ENCODE data around the gene SRCIN1. TPM values are rescaled to one million over a fixed set of nuclear protein-coding genes. Genes with fewer than 3 reads are reported as not detected.
"Not testable (repeated sequence)": the region's sequence is repeated elsewhere in the genome, so short reads cannot be mapped to it uniquely, and the experiment has no call there.

SRCIN1 gene
- total RNA-seq, 1 donor from 2014 or later: 22.6 TPM

DNA sequence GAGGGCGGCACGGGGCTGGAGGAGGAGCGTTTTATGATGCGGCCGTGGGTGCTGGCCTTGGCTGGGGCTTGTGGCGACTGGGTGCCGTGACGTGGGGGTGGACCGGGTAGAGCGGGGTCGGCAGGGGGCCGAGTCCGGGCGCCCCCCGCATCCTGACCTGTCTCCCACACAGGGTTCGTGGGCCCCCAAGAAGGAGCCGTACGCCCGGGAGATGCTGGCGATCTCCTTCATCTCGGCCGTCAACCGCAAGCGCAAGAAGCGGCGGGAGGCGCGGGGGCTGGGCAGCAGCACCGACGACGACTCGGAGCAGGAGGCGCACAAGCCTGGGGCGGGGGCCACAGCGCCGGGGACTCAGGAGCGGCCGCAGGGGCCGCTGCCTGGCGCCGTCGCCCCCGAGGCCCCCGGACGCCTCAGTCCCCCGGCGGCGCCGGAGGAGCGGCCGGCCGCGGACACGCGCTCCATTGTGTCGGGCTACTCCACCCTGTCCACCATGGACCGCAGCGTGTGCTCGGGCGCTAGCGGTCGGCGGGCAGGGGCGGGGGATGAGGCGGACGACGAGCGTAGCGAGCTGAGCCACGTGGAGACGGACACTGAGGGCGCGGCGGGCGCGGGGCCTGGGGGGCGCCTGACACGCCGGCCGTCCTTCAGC, 95.9 kb downstream of the SRCIN1 start:
- DNase-seq (ENCODE audit: low spot score): no peak

DNA sequence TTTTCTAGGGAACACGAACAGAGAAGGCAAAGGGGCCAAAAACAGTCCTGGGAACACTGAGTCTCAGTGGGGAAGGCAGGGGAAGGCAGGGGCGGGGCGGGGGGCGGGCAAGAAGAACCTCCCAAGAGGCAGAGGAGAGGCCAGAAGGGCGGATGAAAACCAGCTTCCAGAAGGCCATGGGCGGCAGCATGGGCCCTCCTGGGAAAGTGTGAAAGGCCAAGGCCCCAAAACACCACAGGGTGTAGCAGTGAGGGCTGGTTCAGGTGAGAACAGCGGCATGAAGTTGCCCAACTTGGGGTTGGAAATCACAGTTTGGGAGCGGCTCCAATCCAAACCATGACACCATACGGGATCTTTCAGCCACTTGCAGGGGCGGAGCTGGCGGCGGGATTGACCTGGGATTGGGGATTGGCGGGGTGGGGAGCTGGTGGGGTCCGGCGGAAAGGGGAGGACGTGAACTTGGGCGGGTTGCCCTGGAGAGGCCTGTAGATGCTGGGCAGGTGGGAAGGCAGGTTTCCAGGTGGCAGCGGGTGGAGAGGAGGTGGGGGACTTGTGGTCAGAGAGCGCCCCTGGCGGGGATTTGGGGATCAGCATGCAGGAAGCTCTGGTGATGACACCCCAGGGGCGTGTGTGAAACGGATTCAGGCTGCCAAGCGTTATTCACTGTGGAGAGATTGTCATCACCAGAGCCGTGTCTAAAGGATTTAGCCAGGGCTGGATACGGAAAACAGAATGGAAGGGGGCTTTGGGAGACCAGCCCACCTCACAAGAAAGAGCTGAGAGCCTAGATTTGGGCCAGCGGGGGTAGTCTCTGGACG, 96.6 kb downstream of the SRCIN1 start:
- peak; percentile 76 for DNase-seq (ENCODE audit: low spot score)

DNA sequence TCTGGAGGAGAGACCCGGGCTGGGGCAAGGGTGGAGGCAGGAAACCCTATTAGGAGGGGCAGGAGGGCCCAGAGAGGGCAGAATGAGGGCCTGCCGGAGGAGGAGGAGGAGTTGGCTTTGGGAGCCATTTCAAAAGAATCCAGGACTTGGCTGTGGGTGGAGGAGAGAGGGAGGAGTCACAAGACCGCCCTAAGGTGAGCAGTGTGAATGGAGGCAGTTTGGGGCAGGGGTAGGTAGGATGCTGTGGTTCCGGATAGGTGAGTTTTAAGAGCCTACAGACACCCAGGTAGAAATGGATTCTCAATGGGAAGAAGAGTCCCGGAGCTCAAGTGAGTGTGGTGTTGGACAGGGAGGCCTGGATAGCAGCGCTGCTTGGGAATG, 97.2 kb downstream of the SRCIN1 start:
- DNase-seq (ENCODE audit: low spot score): no peak

DNA sequence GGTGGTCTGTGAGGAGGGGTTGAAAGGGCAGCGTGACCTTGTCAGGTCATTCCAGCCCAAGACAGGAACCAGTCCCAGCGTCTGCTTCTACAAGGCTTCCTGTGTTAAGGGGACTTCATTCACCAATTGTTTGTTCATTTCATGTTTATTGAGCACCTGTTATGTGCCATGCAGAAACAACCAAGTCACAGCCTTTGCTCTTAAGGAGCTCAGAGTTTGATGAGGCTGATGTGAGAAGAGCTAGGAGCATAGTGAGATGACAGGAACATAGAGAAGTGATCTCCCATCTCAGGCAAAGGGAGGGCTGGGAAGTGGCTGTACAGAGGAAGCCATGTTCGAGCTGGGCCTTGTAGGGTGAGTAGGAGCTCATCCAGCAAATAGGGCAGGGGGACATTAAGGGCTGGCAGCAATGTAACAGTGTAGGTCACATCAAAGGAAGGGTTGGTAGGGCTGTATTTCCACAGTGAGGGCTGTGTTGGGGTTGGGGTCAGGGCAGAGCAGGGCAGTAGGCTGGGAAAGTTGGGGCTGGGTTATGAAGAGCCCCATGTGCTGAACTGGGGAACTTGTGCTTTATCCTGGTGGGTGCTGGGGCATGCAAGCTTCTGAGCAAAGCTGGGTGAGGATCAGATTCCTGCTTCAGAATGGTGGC, 97.7 kb downstream of the SRCIN1 start:
- DNase-seq (ENCODE audit: low spot score): no peak

DNA sequence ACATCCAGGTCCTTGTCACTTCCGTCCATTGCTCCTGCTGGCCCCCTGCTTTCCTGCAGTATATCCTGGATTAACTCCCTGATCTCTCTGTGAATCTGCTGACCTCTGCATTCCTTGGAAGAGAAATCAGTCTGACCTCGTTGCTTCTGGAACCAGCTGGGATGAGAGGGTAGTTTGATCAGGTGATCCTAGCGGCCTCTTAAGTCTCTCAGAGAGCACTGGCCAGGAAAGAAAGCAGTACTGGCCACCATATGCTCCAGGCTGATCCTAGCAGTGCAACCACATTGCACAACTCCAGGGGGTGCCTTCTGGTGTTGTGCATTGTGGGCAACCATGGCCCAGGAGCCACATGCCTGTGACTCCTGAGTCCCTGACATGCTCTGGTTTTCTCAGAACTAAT, 98.3 kb downstream of the SRCIN1 start:
- no peak for DNase-seq (ENCODE audit: low spot score)

DNA sequence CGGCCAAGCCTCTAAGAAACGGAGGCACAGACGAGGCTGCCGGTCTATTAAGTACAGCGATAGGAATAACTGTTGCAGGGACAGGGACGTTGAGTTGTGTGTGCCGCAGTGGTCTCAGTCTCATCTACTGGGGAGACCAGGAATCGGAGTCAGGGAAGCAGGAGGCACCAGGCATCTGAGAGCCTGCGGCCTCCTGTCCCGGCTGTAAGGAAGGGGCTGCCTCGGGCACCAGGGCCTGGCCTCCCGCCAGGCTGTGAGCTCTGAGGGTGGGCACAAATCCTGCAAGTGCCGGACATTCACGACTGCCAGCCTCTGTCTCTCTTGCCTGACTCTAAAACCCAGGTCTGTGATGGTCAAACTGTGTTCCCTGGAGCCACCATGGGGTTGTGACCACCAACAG, 101.5 kb downstream of the SRCIN1 start:
- DNase-seq (ENCODE audit: low spot score): no peak

DNA sequence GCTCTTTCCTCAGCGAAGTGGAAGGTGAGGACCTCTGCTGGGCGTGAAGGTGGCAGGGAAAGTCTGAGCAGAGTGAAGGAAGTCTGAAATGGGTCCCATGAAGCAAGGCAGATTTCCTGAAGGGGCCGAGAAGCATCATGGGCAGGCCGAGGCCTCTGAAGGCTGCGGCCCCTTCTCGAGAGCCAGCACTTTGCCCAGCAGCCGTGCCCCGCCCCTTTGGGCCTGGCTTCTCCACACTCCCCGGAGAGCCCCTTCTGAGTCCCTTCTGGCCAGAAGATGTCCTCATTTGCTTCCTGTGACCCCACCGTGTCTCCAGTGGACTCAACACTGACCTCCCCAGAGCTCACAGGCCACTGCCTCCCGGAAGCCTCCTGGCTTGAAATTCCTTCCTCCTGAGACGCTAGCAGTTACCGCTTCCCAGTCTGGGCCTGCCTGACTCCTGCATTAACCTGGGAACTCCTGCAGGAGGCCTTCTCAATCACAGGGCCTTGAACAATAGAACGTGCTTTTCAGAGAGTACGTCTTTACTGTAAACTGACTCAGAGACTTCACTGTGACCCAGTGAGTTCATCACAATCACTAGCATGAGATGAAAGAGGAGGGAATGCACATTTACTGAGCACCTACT, 102.4 kb downstream of the SRCIN1 start:
- not testable (repeated sequence) for DNase-seq (ENCODE audit: low spot score)

DNA sequence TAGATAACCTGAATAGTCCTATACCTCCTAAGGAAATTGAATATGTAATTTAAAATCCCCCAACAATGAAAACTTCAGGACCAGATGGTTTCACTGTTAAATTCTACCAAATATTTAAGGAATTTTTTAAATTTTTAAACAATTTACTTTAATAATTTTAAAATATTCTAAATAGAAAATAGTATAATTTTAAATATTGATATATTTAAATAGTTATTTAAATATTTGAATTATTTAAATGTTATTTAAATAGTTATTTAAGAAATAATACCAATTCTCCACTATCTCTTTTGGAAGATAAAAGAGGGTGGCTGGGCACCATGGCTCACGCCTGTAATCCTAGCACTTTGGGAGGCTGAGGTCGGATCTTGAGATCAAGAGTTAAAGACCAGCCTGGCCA, 104.0 kb downstream of the SRCIN1 start:
- not testable (repeated sequence) for DNase-seq (ENCODE audit: low spot score)

DNA sequence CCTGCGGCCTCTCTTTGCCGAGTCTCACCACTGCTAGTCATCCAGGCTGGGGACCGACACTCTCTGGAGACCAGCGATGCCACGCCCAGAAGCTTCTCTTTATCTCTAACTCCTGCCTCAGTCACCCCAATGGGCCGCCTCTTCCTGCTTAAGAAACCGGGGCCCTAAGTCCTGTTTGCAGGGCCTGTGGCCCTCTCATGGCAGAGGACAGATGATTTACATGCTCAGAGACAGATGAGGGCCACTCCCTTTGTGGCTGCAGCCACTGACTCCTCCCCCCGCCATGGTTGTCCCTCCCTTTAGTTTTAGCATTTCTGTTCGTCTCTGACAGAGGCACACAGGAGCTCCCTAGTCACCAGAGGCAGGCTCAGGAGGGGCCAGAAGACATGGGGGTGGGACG, 106.5 kb downstream of the SRCIN1 start:
- DNase-seq (ENCODE audit: low spot score): not testable (repeated sequence)

DNA sequence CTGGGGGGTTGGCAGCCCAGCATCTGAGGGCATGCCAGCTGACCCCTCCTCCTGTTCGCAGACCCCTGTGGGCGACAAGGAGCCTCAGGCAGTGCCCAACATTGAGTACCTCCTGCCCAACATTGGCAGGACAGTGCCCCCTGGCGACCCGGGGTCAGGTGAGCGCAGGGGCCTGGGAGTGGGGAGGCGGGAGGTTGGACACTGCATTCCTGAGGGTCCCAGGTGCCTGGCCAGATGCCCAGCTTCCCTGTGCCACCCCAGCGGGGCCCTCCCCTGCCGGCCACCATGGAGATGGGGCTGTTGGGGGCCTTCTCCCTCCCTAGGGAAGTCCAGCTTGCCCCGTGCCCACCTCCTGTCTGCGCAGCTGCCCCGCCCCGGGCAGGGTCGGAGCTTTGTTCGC, 107.4 kb downstream of the SRCIN1 start:
- DNase-seq (ENCODE audit: low spot score): no peak

DNA sequence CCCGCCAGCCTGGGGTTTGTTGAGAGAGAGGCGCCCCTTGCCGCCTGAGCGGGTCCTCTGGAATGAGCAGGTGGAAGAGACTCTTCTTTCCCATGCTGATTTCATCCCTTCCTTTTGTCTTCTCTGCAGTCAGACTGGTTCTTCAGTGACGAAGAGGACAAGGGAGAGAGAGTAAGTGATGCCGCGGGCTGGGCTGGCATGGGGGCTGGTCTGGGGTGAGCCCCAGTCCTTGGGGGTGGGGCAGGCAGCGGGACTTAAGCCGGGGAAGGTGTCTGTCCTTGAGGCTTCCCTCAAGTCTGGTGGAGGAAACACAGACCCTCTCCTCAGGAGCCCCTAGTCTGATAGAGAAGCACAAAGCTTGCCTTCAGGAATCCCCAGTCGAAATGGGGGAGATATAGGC, 108.1 kb downstream of the SRCIN1 start:
- DNase-seq (ENCODE audit: low spot score): not testable (repeated sequence)

DNA sequence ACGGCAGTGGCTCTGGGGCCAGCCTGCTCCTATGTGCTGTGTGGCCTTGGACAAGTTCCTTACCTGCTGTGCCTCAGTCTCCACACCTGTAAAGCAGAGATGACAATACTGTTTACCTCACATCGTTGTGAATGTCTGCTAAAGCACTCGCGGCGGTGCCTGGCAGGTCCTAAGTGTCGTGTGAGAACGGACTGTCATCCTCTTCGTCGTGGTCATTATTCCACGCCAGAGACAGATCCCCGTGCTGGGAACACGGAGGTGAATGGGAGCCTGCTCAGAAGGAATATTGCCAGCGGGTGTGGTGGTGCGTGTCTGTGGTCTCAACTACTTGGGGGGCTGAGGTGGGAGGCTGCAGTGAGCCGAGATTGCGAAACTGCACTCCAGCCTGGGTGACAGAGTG, 111.6 kb downstream of the SRCIN1 start:
- DNase-seq (ENCODE audit: low spot score): not testable (repeated sequence)

DNA sequence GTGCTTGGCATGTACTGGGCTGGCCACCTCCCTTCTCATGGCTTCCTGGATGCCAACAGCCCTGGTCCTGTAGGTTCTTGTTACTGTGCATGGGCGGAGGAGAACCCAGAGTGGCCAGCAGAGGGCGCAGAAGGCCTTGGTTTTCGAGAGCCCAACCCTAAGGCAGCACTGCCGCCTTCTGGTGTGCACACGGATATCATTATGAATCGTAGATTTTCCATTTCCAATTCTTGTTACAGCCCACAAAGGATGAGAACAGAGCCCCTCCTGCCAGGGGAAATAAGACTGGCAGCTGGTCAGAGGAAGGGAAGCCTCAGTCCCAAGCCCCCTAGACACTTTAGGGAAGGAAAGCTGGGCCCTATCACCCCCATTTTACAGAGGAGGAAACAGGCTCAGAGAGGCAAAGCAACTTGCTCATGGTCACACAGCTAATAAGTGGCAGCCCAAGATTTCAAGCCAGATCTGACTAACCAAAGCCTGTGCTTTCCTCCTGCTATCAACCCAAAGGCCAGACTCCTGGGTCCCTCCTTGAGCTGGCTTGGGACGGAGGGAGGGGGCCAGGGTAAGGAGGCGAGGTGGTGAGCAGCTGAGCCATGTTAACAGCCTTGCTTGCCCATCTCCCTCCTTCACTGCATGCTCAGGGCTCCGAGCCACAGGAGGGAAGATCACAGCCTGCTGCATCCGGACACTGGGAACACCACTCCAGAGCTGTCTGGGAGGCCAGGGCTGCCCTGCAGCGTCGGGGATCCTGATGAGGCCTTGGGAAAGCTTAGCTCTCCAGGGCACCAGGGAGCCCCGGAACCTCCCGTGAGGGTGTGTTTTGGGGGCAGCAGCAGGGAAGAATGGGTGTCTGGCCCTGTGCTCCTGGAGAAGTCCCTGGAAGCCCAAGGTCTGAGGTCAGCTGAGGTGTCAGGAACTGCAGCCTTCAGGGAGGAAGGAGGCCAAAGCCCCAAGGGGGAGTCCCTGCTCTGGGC, 113.4 kb downstream of the SRCIN1 start:
- DNase-seq (ENCODE audit: low spot score): peak; percentile 94

DNA sequence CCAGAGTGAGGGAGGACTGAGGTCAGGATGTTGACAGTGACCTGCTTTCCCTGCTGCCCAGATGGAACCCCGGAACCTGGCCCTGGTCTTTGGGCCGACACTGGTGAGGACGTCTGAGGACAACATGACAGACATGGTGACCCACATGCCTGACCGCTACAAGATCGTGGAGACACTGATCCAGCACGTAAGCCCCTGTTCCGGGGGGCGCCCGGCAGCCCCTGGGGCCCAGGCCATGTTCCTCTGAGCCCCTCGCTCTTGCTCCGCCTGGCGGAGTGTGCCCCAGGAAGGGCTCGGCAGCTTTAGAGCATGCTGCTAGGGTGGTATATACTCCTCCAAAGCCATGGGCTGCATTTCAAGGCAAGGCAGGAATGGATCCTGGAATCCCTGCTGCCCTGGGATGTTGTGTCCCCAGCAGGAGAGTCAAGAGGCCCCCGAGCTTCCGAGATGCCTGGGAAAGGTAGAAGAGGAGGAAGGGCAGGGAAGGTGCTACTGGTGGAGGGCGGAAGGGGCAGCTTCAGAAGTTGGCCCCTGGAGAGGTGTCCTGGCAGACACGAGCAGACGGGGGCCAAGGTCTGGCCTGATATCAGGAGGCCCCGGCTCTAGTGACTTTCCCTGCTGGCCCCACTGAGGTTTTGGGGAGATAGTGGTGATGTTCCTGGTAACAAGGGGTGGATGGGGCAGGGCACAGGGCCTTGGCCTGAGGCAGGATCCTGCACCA, 114.2 kb downstream of the SRCIN1 start:
- DNase-seq (ENCODE audit: low spot score): not testable (repeated sequence)

DNA sequence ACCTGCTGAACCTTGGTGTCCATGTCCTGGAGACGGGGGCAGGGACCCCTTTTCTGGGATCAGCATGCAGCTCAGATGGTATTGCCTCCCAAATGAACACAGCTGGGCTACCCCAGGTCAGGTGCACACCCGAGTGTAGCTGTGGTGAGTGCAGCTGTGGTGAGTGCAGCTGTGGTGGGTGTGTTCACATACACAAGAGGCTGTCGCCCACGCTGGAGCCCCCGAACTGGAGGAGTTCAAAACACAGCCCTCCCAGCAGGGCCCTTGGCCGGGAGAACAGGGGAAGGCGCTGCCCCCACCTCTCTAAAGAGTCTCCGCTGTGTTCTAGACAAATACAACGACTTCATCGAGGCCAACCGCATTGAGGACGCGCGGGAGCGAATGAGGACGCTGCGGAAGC, 116.0 kb downstream of the SRCIN1 start:
- DNase-seq (ENCODE audit: low spot score): not testable (repeated sequence)

DNA sequence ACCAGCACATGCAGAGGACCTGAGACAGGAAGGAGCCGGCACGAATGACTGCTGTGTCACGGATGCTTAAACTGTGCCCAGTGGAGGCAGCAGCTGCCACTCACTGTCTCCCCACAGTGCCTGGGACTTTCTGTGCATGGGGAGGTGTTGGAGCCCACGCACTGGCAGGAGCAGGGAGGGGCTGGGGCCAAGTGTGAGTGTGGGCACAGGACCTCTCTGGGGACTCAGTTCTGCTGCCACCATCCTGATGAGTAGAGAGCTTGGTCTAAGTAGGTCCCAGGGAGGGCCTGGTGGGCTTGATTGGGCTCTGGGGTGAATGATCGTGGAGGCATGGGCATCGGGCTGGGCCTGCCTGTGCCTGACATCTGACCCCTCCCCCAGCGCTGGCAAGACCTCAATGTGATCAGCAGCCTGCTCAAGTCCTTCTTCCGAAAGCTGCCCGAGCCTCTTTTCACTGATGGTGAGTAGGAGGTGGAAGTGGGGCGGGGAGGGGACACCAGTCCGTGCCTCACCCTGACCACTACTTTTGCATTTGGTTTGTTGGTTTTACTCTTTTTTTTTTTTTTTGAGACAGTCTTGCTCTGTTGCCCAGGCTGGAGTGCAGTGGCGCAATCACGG, 120.0 kb downstream of the SRCIN1 start:
- DNase-seq (ENCODE audit: low spot score): not testable (repeated sequence)

DNA sequence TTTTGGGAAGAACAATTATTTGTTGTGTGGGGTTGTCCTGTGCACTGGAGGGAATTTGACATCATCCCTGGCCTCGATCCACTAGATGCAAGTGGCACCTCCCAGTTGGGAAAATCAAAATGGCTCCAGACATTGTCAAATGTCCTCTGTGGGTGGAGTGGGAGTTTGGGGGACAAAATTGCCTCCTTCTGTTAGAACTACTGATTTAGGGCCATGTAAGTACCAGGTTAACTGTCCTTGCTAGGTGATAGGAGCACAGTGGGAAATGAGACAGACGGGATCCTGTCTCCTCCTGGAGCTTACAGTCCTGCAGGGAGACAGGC, 120.6 kb downstream of the SRCIN1 start:
- DNase-seq (ENCODE audit: low spot score): no peak

DNA sequence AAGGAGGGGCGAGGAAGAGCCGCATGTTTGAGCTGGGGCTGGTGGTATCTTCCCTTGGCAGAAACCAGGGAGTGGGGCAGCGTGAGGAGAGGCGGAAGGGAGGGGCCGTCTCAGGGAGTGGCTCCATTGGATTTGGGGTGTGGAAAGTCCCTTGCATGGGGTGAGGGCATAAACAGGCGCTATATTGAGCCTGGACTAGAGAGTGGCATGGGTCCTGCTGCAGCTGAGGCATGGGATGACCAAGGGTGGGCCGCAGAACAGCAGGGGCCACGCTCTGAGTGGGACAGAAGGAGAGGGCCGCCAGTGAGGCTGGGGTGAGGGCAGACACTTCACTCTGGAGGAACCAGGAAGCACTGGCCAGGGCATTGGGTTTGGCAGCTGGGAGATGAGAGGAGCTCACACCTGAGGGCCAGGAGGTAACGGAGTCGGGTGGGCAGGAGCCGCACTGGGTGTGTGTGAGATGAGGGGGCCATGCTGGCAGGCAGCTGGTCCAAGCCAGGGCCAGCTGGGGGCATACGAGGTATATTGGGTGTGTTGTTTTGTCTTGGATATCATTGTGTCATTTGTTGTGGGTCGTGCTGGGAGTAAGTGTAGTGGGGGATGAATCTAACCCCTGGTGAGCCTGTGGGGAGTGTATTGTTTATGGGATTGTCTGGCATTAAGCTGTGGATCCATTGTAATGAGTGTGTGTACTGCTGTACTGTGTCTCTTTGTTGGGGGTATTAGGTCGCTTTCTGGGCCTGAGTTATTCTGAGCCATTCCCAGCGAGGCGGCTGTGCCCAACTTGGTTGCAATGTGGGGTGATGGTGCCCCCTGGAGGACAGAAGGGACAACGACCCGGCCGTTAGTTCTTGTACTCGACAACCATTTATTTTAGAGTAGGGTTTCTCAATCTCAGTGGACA, 121.3 kb downstream of the SRCIN1 start:
- DNase-seq (ENCODE audit: low spot score): peak; percentile 81

DNA sequence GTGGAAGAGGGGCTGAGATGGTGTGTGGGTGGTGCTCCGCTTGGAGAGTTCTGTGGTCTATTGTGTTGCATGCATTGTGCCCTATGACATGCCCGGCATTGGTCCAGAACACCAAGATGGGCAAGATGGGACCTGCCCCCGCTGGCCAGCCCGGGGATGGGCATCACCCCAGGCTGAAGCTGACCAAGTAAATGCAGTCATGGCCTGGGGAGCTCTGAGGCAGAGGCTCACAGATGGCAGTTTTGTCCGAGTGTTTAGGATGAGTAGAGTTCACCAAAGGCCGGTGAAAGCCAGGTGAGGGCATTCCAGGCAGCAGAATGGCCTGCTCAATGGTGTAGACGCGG, 123.1 kb downstream of the SRCIN1 start:
- not testable (repeated sequence) for DNase-seq (ENCODE audit: low spot score)
